Fibroblast of peridontal ligament (primary cell): Measurements from ENCODE around the gene NDST3.
A peak's percentile ranks its signal among the peaks of the same experiment; 100 is the strongest.

Source experiments
- DNase-seq: peaks from one replicate; pipeline ENCODE4 v3.0.0-alpha.2; 2010; ENCODE audit errors: extremely low read depth

NDST3 gene

GRCh38 chr4:118034053-118034785 lies at the start of gene NDST3:
Gene NDST3, plus strand, starts transcription at chr4:118034486. Its CDS starts 19,425 bp downstream, at chr4:118053911.
- peak; percentile 61 for DNase-seq

DNA sequence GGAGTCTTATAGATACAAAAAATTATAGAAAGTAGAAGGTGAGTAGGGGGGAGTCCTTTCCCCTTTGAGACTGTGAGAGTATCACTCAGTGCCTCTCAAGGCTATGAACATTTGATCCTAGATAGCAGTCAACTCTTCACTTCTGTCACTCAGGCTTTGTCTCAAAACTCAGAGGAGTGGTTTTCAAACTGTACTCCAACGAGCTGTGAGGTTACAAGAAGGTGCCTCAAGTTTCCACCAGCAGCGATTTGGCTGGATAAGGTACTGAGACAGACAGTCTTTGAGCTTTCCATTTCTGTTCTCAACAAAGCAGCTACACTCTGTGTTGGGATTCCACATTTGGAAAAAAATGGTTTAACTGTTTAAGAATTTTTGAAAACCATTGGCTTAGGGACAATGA lies 48.0 kb upstream of the NDST3 start:
- DNase-seq: no peak

DNA sequence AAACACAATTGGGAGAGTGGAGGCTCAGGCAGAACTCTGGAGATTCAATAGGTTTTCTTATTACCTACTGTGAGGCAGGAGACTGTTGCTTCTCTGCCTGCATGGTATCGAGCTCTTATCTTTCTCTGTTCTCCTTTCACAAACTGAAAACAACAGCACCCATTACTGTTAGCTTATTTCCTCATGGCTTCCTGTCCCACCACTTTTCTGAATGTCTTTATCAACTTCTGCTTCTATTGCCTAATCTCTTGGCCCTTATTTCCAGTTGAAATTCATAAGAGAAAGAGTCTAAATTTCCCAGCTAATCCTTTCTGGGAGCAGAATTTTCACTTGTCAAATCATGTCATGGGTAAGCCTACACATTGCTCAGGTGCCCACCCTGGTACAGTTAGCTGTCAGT lies 46.8 kb upstream of the NDST3 start:
- DNase-seq: no peak

DNA sequence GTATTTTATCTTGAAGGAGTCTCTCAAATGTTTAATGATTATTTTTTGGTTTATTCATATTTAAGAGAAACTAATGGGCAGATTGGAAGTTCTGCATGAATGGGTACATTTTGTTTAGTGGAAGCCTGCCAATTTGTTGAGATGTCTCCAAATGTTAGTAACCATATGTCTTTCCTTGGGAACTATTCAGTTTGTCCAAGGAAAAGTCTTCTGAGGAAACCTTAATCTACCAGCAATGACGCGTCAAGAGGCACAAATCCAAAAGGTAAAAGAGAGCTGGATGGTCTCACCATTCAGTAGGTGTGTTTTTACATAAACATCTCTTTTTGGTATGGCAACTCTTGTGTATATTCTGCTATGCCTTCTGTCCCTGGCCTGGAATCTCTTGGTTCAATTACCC lies 37.4 kb upstream of the NDST3 start:
- no peak for DNase-seq

DNA sequence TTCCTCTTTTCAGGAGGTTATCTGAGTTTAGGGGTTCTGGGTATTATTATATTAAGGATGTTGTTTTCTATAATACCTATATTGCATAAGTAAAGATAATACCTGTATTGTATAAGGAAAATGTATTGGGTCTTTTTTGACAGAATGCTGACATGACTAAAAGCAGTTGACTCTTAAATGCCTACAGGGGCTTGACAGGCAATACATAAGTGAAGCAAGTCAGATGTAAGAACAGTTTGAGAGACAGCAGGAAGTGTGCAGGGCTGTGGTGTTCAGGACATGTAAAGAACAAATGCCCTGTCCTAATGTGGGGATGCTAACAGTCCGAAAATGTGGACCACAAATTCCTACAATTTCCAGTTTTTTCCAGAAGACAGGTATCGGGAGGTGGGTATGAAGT lies 30.2 kb upstream of the NDST3 start:
- DNase-seq: no peak

DNA sequence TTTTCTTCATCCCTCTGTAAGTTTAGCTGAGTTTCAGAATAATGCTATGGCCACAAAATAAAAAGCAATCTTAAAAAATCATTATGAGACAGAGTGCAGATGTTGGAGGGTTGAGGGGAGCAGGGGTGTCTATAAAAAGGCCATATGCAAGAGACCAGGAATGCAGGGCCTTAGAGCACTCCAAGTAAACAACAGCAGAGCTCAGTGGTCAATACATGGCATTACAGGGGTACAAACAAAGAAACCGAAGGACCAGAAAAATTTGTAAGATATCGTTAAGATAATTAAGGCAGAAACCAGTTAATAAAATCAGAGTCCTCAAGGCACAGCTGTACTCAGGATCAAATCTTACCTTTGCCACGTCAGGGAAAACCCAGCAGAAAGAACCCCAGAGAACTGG lies 28.4 kb upstream of the NDST3 start:
- no peak for DNase-seq

- DNase-seq: no peak
These were observed 22.1 kb upstream of the NDST3 start for GRCh38 chr4:118012142-118012541.

- no peak for DNase-seq
These were observed 19.5 kb upstream of the NDST3 start for GRCh38 chr4:118014831-118015230.

GRCh38 chr4:118018381-118019145 lies 15.7 kb upstream of the NDST3 start:
- DNase-seq: no peak

GRCh38 chr4:118026806-118027205 lies 7.5 kb upstream of the NDST3 start:
- no peak for DNase-seq

DNA sequence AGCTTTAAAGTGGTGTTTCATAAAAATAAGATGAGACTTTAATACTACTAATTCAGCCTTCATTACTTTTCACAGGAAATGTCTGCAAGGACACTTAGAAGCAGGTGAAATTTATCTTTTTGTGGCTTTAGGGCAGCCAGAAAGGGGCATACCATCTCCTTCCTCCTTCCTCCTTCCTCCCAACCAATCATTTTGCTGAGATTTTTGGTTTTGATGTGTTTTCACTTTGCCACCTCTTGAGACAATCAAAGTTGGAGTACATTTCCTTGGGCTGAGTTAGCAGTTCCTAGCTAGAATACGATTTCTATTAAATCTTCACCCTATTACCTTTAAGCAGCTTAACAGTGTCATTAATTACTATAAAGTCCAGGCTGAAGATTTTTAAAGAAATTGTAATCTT lies 5.1 kb upstream of the NDST3 start:
- no peak for DNase-seq

GRCh38 chr4:118032691-118033090 lies 1.6 kb upstream of the NDST3 start:
- DNase-seq: peak; percentile 8

- peak; percentile 53 for DNase-seq
These were observed 886 bp upstream of the NDST3 start for GRCh38 chr4:118033148-118034052.

DNA sequence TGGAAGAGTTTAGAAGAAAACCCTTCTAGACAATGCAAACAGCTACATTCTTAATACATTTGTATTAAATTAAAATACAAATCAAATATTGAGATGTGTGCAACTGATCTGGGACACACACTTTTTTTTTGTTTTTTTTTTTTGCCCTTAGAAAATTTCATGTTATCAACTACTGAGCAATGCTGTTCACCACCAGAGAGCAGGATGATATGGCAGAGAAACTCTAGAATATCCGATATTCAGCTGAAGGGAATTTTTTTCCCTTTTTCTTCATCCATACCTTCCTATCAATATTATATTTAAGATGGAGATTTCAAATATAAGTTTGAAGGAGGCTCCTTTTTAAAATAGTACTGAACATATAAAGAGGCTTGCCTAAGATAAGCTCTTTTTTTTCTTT lies 1.0 kb downstream of the NDST3 start:
- peak; percentile 11 for DNase-seq

DNA sequence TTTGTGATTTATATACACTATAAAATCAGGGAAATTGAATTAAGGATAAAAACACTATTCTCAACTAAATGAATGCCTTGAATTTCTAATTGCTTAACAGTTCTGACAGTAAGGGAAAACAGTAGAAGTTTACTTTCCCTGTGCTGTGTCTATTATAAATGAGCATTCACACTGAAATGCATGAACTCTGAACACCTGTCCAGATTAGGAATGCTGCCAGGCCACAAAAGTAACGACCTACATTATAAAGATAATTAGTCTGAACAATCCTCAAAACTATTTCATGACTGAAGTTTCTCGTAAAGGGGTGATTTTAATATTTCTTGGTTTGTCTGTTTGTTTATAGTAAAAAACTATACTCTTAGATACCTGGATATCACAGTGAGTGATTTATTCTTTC lies 2.0 kb downstream of the NDST3 start:
- no peak for DNase-seq

GRCh38 chr4:118037955-118038354 lies 3.7 kb downstream of the NDST3 start:
- no peak for DNase-seq

GRCh38 chr4:118046323-118046722 lies 12.0 kb downstream of the NDST3 start:
- no peak for DNase-seq

- no peak for DNase-seq
These were observed 12.8 kb downstream of the NDST3 start for GRCh38 chr4:118047043-118047442.

GRCh38 chr4:118058955-118059354 lies 24.7 kb downstream of the NDST3 start:
- DNase-seq: no peak

GRCh38 chr4:118059397-118059796 lies 25.1 kb downstream of the NDST3 start:
- no peak for DNase-seq

DNA sequence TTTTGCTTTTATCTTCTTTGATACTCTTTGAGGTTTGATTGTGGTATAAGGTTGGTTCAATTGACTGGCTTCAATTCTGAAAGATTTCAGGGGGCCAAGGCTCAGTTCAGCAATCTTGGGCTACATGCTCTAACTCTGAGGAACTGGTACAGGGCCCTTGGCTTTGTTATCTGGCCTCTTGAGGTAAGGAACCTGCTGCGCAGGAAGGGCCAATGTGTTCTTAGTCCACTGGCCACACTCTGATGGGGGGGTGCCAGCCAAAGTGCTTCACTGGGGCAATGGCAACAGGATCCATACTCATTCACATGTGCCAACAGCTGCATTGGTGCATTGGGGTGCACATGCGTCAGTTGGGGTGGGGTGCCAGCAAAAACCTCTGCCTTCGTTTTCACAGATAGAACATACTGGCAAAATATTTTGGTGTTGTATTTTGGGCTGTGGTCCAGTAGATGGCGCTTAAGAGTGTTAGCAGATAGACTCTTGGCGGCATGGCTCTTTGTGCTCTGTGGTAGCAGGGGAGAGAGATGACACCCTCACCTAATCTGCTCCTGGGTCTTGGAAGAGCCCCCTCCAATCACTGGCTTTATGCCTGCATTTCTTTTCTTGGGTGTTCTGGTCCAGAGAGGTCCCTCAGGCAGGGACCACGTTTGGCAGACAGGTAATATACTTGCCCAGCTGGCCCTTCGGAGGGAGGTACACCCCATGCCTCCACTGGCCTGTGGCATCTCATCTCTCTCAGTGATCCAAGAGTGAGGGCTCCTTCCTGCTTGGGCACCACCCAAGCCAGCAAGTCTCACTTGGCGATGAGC lies 42.9 kb downstream of the NDST3 start:
- peak; percentile 43 for DNase-seq

DNA sequence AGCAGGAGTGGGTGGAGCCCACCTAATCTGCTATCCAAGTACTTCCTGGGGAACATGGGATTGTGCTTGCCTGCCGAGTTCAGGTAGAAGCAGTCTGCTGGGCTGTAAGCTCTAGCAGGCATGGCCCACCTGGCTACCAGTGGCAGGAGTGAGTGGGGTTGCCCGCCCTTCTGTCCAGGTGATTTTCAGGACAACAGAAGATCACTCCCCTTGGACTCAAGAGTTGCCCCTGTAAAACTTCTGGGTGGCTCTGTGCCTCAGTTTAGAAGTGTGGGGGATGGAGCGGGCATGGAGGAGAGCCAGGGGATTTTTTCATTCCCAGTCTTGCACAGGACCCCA lies 43.5 kb downstream of the NDST3 start:
- no peak for DNase-seq
